NCI-H1694 treated with DMSO at 0.1 percent for 48 hours (cell line): ENCODE results near the gene CCDC178.

Experiments used
- DNase-seq: peaks from one replicate; lab custom pipeline; 2025; lab: John Stamatoyannopoulos, UW

Gene CCDC178

DNA sequence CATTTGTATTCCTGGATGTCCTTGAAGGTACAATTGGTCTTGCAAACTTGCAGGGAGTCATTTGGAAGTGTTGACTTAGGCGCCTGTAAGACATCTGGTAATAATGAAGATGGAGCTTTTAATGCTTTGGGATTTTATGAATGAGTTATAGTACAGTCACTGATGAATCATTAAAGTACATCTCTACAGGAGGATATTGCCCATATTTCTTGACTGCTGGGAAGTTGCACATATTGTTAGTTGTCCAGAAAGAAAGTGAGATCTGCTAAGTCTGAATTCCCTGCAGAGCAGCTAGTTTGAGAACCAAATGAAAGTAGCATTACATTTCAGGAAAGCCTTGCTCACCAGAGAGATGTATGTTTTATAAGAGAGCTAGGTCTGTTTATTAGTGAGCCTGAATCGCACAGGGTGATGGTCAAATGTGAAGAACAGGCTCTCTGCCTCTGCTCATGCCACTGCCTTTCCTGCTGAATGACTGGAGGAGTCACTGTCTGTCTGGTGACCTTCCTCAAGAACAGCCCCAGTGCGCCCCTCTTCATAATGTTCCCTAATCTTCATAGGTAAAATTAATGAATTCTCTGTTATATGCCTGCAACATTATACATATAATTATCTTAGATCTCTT, 528.7 kb downstream of the CCDC178 start:
- no peak for DNase-seq

DNA sequence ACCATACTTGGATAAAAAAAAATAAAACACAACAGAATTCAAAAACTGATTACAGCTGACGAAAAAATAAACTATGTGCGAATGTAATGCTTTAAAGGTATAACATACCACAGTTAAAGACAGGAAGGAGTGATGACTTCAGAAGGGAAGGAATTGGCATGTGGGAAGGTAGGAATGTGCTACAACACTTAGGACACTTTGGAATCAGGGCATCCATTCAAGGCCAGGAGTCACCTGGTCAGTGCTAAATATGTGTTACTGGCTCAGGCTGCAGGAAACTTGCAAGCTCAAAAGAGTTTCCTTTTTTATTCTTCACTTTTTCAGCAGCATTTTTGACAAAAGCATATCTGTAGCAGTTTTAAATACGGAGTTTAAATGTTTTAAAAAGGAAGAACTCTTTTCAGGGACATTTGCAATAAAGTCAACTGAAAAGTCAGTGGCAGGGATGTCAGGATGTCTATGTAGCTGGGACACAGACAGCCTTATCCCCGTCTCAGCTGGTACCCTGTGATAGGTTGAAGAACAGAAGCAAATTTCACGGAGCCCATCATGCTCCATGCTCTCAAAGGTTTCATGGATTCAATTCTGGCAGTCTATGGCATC, 529.7 kb downstream of the CCDC178 start:
- no peak for DNase-seq

DNA sequence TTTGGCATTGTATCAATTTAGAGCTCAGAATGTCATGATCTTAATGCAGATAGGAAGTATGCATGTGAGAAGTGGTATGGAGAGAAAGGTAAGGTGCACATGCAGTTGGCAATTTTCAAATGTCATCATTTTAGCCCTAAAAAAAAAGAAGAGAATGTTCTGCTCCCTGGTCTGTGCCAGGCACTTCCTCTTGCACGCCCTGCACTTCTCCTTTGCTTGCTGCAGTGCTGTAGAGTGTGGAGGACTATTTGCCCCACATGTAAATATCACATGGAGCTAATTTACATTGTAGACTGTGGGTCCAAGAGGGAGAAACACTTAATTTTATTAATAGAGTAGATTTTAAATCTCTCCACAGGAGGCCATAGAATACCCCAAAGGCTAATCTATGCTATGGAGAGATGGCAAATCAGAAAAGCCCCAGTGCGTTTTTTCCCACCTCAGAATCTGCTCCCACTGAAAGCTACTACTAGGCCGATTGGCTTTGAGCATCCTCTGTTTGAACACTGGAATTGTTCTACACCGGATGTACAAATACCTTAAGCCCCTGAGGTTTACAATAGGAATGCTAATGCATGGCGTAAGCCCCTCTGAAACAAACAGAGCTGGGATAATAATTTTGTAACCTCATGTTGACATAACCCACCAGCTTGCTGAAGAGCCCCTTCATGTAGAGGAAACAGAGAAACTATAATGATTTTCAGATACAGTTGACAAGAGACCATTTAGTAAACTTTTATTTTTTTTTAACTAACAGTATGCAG, 530.5 kb downstream of the CCDC178 start:
- no peak for DNase-seq

DNA sequence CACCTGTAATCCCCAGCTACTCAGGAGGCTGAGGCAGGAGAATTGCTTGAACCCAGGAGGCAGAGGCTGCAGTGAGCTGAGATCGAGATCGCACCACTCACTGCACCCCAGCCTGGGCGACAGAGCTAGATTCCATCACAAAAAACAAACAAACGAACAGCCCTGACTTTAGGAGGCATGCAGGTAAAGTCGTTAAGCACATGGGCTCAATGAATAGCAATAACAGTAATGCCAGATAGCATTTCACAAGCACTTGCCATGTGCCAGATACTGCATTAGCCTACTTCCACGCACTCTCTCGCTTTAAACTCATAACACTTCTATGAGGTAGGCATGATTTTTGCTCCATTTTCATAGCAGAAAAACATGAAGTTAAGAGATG, 532.1 kb downstream of the CCDC178 start:
- DNase-seq: no peak

DNA sequence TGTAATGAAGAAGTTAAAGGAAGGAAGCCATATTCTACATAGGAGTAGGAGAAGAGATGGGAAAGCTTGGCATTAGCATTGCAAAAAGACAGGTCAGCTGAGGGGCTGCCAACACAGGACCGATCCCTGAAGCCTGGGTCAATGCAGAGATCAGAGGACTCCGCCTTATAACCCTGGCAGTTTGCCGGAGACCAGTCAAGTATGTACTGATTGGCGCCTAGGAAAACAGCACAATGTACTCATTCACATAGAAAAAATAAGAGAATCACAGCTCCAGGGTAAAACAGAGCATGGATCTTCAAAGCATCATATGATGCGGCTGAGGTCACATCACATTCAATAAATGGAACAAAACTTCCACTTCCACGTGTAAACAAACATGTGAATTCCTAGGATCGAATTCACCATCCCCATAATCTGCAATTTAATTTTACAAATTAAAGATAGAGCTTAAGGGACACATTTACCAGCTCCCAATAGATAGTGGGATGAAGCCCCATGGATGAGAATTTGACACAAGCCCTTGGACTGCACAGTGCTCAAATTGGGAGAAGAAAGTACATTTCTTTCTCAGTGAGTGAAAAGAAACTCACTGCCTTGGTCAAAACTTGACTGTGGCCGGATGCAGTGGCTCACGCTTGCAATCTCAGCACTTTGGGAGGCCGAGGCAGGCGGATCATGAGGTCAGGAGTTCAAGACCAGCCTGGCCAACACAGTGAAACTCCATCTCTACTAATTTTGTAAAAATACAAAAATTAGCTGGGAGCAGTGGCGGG, 532.7 kb downstream of the CCDC178 start:
- no peak for DNase-seq

DNA sequence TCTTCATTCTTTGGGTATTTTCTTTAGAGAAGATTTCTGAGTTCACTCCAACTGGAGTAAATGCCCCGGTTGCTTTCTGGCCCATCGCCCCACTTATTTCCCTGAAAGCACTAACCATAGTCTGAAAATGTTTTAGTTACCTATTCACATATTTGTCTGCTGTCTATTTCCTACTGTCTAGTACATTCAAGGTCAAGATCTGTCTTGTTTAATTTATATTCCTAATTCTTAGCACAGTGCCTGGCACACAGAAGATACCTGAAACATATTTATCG, 533.3 kb downstream of the CCDC178 start:
- DNase-seq: no peak

DNA sequence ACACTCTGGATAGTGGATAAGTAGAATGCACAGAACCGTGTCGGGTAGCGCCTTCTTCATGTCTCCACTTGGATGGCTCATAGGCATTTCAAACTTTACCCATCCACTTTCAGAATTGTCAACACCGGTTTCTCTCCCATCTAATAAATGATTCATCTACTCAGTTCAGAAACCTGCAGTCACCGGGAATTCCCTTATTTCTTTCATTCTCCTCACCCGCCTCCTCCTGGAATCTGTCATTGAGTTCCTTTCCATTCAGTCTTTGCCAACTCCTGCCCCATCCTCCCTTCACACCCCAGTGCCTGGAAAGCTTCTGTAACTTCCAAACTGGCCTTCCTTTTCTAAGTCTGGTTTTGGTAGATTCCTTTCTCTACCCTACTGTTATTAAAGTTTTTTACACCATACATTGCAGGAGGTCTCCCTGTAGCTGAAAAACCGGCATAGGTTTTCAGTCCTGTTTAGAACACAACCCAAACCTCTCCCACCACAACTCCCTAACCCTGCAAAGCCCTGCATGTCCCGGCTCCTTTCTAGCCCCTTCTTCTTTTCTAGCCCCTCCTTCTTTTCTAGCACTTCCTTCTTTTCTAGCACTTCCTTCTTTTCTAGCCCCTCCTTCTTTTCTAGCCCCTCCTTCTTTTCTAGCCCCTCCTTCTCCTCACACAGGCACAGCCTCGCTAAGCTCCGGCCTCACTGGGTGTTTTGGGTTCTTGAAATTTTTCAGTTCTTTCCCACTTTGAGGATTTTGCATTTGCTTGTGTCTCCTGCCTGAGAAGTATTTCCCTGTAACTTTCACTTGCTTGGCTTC, 533.8 kb downstream of the CCDC178 start:
- DNase-seq: no peak

DNA sequence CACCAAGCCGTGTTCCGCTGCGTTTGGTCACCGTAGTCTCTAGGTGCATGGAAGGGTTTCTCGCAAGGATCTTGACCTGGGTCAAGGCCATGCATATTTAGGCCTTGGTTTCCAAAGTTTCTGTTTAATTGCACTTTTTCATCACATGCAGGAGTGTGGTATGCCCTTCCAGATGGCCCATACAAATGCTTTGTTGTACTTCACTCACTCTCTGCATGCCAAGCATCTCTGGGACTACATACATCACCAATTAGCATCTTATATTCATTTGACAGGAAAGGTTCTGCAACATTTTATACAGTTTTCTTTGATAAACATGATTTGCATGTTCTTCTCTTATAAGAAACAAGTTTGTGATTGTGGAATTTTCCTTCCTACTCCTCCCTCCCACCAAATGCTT, 534.9 kb downstream of the CCDC178 start:
- no peak for DNase-seq

DNA sequence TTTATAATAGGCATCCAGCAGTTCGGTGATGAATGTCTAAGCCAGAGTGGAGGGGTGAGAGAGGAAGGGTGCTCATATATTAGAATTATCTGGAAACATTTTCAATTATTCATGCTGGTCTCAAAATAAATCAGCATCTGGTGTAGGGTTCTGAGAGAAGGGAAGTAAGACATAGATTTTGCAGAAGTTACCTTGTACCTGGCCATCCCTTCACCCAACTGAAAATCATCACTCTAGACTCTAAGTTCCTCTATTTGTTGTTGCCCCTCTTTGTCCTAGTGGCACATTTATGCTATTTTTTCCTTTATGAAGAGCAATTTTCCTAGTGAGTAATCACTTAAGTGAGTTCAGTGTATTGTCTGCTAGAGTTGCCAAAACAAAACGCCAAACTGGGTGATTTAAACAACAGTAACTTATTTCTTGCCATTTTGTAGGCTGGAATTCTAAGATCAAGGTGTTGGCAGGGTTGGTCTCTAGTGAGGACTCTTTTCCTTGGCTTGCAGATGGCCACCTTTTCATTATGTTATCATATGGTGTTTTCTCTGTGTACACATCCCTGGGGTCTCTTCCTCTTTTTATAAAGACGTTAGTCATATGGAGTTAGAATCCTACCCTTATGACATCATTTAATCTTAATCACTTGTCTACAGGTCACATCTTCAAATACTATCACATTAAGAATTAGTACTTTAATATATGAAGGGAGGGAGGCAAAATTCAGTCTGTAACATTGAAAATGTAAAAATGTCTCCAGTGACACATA, 537.8 kb downstream of the CCDC178 start:
- no peak for DNase-seq

DNA sequence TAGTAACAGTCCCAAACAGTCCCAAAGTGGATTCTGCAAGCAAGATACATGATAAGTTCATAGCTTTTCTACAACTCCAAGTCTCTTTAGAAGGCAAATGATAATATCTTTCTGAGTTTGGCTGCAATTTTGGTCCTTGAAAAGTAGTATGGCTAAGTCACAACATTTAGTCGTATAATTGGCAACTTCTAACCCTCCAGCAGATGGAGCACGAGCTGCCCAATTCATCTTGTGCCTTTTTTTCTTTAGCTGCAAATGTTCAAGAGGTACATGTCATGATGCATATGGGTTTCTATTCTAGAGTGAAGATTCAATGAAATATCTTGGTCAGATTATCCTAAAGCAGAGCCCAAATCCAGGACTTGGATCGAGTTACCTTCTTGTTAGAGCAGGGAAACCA, 540.7 kb downstream of the CCDC178 start:
- DNase-seq: no peak

DNA sequence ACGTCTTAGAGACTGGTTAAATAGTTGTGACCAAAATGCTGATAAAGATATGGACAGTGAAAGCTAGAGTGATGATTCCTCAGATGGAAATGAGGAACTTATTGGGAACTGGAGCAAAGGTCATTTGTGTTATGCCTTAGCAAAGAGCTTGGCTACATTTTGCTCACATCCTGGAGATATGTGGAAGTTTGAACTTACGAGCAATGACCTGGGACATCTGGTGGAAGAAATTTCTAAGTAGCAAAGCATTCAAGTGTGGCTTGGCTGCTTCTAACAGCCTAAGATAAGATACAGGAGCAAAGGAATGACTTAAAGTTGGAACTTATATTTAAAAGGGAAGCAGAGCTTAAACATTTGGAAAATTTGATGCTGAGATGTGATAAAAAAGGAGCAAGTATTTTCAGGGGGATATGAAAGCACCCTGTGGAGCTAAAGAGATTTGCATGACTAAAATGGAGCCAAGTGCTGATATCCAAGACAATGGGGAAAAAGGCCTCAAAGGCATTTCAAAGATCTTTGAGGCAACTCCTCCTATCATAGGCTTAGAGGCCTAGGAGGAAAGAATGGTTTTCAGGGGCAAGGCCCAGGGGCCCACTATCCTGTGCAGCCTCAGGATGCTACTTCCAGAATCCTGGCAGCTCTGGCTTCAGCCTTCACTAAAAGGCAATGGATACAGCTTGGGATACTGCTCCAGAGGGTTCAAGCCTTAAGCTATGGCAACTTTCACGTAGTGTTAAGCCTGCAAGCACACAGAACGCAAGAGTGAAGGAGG, 543.6 kb downstream of the CCDC178 start:
- DNase-seq: no peak

DNA sequence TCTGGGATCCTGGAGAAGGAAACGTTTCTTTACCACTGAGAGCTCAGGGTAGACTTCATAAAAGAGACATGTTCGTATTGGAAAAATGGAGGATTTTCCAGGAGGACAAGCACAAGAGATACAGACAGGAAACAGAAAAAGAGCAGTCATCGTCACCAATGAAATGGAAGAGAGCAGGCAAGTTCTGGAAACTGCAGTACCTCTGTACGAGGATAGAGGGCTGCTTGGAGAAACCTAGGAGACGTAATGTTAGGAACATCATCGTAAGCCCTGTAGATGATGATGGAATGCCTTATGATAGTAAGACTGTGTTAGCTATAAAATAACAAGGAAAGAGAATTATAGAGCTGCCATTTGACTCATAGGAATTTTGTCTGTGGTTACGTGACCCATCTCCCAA, 546.6 kb downstream of the CCDC178 start:
- no peak for DNase-seq

DNA sequence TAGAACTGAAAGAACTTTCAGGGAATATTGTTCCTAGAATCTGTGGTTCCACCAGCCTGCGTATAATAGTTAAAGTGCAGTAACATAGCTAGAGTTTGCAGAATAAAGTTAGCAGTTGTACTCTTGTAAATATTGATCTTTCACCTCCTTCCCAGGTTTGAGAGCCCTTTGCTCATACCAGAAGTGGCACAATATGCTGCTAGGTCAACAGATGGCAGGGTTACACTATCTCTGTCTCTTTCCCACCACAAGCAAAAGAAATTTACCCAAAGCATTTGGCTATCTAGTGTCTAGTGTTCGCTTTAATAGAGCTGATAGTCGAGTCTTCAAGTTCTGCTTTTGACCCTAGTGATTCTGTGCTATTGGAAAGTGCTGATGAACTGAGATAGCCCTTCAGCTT, 548.7 kb downstream of the CCDC178 start:
- DNase-seq: peak; percentile 5

DNA sequence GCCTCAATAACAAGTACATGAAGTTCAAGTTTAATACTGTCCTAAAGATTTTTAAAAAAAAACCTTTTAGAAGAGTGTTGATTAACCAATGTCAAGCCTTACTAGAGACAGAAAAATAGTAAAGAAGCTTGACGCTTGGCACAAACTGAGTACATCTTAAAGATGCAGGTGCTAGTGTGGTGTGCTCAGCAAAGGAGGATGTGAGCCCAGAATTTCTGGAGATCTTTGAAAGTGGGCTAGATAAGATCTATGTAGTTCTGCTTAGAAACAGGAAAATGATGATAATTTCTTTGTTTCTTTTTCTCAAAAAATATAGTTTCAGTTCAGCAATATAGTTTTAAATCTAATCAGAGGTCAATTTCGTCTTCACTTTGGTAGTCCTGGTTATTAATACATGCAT, 549.4 kb downstream of the CCDC178 start:
- DNase-seq: no peak

DNA sequence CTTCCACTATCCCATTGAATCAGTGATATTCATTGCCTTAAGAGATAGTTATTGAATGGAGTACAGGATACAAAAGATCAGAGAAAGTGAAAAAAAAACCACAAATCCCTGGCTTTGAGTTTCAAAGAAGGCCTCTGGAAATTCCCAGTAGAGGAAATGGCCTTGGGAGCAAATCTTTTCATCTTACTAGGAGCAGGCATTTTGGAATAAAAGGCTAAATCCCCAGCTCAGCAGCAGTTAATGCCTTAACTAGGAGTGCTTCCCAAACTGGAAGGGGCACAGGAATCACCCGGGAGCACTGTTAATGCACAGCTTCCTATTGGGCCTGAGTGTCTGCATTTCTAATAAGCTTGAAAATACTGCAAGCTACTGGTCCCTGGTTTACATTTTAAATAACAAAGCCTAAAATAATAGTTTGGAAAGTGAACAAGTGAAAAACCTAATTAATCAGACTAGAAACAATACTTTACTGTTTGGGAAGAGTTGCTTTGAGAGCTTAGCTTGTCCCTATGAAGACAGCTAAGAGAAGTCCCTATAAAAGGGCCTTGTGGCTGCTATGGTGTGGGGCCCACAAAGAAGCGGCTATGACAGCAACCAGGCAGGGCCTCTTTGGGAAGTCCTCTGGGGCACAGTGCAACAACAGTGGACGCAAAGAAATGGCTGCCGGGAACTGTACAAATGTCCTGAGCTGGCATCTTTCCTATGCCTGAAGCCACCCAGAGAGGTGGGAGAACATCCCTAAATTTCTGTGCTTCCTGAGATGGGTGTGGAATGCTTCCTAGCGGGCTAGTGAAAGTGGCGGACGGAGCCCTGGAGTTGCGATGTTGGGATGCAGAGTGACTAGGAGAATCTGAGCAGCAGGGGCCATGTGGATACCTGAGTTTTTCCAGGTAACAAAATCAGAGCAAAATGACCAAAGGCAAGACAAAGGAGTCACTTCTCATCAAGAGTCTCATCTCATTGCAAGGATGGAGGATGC, 550.6 kb downstream of the CCDC178 start:
- no peak for DNase-seq

DNA sequence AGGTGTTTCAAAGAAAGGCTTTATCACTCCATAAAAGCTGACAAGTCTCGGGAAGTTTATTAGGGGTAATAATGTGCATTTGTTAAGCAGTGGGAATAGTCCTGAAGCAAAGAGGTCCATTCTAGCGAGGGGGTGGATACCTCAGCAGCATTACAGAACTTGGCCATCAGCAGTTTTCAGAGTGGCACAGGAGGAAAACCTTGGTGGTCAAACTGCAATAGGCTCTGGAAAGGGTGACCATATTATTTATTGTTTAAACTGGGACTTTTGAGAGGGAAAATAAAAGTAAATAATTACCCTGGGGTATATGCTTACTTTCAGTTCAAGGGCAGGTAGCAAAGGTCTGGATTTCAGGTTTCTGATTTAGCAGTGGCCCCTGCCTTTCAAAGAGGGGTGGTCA, 552.2 kb downstream of the CCDC178 start:
- DNase-seq: no peak
